Pancreas (tissue), 10 donors: ENCODE data around the gene PFKFB4. TPM values are rescaled to one million over a fixed set of nuclear protein-coding genes. Genes with fewer than 3 reads are reported as not detected.

Source experiments
- ATAC-seq, 4 donors: fragments of 200-7000 bp; cut with Tn5 transposase; one replicate each; pipeline versions ENCODE4 v1.8.0 to v1.9.1; 2020; ENCODE audit warnings: mild to moderate bottlenecking in 4 of 4, moderate library complexity in 4 of 4
- DNase-seq, 6 donors: peaks; one replicate each; pipeline ENCODE4 v3.0.0-alpha.2; 2020
- FAIRE-seq: peaks from 2 replicates; lab custom pipeline; 2012; peaks lifted over from hg19 to GRCh38; lab: Jason Lieb, UNC
- H3K27ac ChIP-seq, 4 donors: fragments of 200-600 bp; sonication (generic); 1 replicate in 3 of 4; 2 replicates in 1 of 4; pipeline versions ENCODE4 v1.5.0 to v1.8.0; 2020
- H3K27me3 ChIP-seq, 4 donors: fragments of 200-600 bp; one replicate each; pipeline ENCODE4 v1.8.0; 2021
- H3K36me3 ChIP-seq, 3 donors: fragments of 200-600 bp; sonication (generic) in 1 of 3; one replicate each; pipeline versions ENCODE4 v1.5.0 to v1.8.0; 2020 to 2021
- H3K4me1 ChIP-seq, 3 donors: fragments of 200-600 bp; one replicate each; pipeline ENCODE4 v1.8.0; 2021
- H3K4me3 ChIP-seq, 4 donors: fragments of 200-600 bp; sonication (generic) in 2 of 4; one replicate each; pipeline versions ENCODE4 v1.5.0 to v1.8.0; 2020 to 2021
- H3K9me3 ChIP-seq, 4 donors: fragments of 200-600 bp; one replicate each; pipeline ENCODE4 v1.8.0; 2021
- WGBS, 2 donors: extraction: QIAGEN DNeasy Blood & Tissue Kit; methylation state at CpG; one replicate each; pipeline ENCODE4 v1.1.7; 2013; 5-methylcytosine and 5-hydroxymethylcytosine counted together
- intact Hi-C, 3 donors: fragments of 100-400 bp; cut with DNase I; formaldehyde crosslinking; loops; one replicate each; pipeline versions ENCODE4 v1.11.1 to v1.14.2; 2022
- polyA plus RNA-seq, 2 donors: library from polyadenylated mRNA; stranded (reverse); fragments of 200-250 nt; gene quantifications; one replicate each; pipeline ENCODE4 v1.2.3, GENCODE V29; 2013
- total RNA-seq, 6 donors: library from RNA; stranded (reverse); fragmentation: NEBNext Ultra II Directional in 4 of 6; extraction: Animal tissue kit (Norgen Biotek cat#: 25700) in 4 of 6; gene quantifications; one replicate each; pipeline versions ENCODE4 v1.2.1 to v1.2.4, GENCODE V29; 2021 to 2023
- TF ChIP-seq, protein P1 (sequence below), 4 donors: fragments of 200-600 bp; sonication (generic) in 3 of 4; IDR thresholded peaks; one replicate each; pipeline versions ENCODE4 v1.5.0 to v1.8.0; 2021; ENCODE audit warnings: antibody characterized with exemption in 4 of 4
- donor health status: healthy with polysubstance abuse.
- donor health status: DM: no; HTN: no; CAD: no; lungs with moderate emphysema.
- donor health status: DM: no; HTN: no; CAD: no.
- donor health status: control.
- donor health status: control.
- donor health status: Bipolar disorder and iron deficiency.
- donor health status: DM: yes; HTN: yes; CAD: no.
- donor health status: DM: no; HTN: no; CAD: no.
- donor health status: DM: no; HTN: no; CAD: no.
- donor health status: DM: yes; HTN: yes; CAD: no.

The PFKFB4 gene
- total and polyA plus RNA-seq, 8 donors = 7.4 to 12.2 (median 8.5) TPM

DNA sequence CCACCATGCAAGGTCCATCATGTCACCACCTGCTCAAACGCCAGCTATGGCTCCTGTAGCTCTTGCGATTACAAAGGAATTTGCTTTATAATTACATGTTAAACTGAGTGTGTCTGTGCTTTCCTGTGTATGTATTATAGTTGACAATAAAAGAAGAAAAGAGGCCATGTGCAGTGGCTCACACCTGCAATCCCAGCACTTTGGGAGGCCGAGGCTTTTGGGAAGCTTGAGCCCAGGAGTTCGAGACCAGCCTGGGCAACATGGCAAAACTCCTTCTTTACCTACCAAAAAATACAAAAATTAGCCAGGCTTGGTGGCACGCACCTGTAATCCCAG, 83.0 kb downstream of the PFKFB4 start:
- H3K36me3 ChIP-seq = no peaks in the 10 kb centered on the region
- peak overlapping the region in 1 of 4 donors; percentile 52 for H3K4me3 ChIP-seq

DNA sequence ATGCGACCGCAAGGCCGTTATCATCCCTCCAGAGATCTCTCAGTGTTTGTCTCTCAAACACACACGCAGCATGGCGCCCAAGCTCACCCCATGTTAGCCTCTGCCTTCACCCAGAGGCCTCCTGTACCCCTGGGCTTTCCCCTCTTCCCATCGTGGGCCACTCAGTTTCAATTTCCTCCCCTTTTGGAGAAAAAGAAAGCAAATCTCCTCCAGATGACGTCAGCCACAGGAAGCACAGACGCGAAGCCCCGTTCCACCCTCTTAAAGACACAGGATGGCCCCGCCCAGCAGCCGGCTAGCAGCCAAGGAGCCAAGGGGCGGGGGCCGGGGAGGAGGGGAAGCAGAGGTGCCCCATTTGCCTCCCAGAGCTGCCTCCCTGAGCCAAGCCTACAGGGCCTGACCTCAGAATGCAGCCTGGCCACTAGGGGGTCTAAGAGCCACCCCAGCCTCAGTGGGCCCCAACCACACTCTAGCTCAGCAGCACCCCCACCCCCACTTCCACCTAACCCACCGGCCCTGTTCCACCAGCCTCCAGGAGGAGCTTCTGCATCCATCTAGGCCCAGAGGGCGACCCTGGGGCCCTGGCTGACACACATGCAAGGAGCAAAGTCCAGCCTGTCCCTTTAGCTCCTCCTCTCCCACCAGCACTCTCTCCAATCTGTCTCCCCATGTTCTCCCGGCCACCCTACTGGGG, 83.5 kb downstream of the PFKFB4 start:
- H3K27me3 ChIP-seq = no peaks in the 10 kb centered on the region
- TF ChIP-seq, protein P1, sequence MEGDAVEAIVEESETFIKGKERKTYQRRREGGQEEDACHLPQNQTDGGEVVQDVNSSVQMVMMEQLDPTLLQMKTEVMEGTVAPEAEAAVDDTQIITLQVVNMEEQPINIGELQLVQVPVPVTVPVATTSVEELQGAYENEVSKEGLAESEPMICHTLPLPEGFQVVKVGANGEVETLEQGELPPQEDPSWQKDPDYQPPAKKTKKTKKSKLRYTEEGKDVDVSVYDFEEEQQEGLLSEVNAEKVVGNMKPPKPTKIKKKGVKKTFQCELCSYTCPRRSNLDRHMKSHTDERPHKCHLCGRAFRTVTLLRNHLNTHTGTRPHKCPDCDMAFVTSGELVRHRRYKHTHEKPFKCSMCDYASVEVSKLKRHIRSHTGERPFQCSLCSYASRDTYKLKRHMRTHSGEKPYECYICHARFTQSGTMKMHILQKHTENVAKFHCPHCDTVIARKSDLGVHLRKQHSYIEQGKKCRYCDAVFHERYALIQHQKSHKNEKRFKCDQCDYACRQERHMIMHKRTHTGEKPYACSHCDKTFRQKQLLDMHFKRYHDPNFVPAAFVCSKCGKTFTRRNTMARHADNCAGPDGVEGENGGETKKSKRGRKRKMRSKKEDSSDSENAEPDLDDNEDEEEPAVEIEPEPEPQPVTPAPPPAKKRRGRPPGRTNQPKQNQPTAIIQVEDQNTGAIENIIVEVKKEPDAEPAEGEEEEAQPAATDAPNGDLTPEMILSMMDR (IDR thresholded peaks at IDR 0.05) = peak in 2 of 4 donors; percentile 7 to 21
- peak; percentile 80 for FAIRE-seq
- H3K4me3 ChIP-seq = peak overlapping the region; percentile 38 to 59 (median 50)
- peak; percentile 89 to 95 (median 93) for ATAC-seq
- no peaks in the 10 kb centered on the region for H3K36me3 ChIP-seq
- H3K9me3 ChIP-seq = no peaks in the 10 kb centered on the region
- peak overlapping the region; percentile 84 to 94 (median 92) for H3K27ac ChIP-seq
- DNase-seq = peak; percentile 88 to 94 (median 90)
- WGBS, 2 donors = 1 to 2% methylated on average over 17 of the region's 17 CpGs
- intact Hi-C loops = no loop called here
- H3K4me1 ChIP-seq = peaks cover 9 to 32% (median 20%) of the 10 kb centered on the region in 3 donors

More for the DNA sequence above, 83.0 kb downstream of the PFKFB4 start:
- FAIRE-seq = no peak
- intact Hi-C loops = no loop called here
- no peaks in the 10 kb centered on the region for H3K27me3 ChIP-seq
- TF ChIP-seq, protein P1 (IDR thresholded peaks at IDR 0.05) = no peak
- peak in 1 of 6 donors; percentile 5 for DNase-seq
- WGBS, 2 donors = 61 to 63% methylated on average over 5 of the region's 5 CpGs
- no peaks in the 10 kb centered on the region for H3K9me3 ChIP-seq
- peak overlapping the region; percentile 84 to 94 (median 92) for H3K27ac ChIP-seq
- ATAC-seq = no peak
- H3K4me1 ChIP-seq = peaks cover 4 to 27% (median 15%) of the 10 kb centered on the region in 3 donors

DNA sequence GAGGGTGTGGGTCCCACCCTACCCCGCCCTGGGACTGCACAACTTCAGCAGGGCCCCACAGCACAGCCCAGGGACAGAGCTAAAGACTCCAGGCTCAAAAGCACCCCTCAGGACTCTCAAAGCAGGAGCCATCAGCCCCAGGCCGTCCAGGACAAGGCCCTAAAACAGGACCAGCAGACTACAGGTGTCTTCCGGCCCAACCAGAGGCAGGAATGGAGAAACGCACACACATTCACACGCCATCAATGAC, 84.0 kb downstream of the PFKFB4 start:
- intact Hi-C loops = no loop called here
- peak in 3 of 4 donors; percentile 25 to 44 (median 30) for ATAC-seq
- WGBS, 2 donors = 2 to 4% methylated on average over 5 of the region's 5 CpGs
- Histone ChIP-seq H3K4me3 (peak overlapping the region; percentile 38 to 59 (median 50)), H3K9me3 (no peaks in the 10 kb centered on the region), H3K4me1 (peaks cover 14 to 37% (median 25%) of the 10 kb centered on the region in 3 donors), H3K27me3 (no peaks in the 10 kb centered on the region), H3K27ac (peak overlapping the region; percentile 84 to 94 (median 92)), H3K36me3 (no peaks in the 10 kb centered on the region)
- no peak for FAIRE-seq
- peak in 2 of 6 donors; percentile 35 to 40 for DNase-seq
- TF ChIP-seq, protein P1 (IDR thresholded peaks at IDR 0.05) = no peak

DNA sequence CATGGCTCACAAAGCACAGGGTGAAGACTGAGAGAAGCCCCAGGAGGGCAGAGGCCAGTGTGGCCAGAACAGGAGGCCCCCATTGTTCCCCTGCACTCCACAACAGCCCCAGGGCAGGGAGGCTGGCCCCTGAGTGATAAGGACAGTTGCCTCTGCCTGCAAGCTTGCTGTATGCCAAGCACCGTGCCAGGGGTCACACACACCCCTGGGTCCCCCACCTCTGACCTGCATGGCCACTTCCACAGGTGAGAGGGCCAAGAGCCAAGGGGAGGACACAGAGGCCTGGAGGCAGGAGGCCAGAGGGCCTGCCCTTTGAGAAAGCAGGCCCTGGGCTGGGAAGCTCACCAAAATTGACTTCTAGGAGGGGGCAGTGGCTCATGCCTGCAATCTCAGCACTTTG, 86.3 kb downstream of the PFKFB4 start:
- Histone ChIP-seq H3K27me3 (no peaks in the 10 kb centered on the region), H3K4me3 (no peak overlapping the region), H3K4me1 (peaks cover 25 to 49% (median 37%) of the 10 kb centered on the region in 3 donors), H3K36me3 (no peaks in the 10 kb centered on the region), H3K9me3 (no peaks in the 10 kb centered on the region), H3K27ac (no peak overlapping the region)
- TF ChIP-seq, protein P1 (IDR thresholded peaks at IDR 0.05) = no peak
- 31 to 42% methylated on average over 1 of the region's 1 CpG for WGBS, 2 donors
- no peak for ATAC-seq
- intact Hi-C loops = no loop called here
- FAIRE-seq = no peak
- DNase-seq = peak in 1 of 6 donors; percentile 64
